Kasumi-1 (cell line): ENCODE measurements around the gene ZNF407.
A peak's percentile ranks its signal among the peaks of the same experiment; 100 is the strongest.
"Not testable (repeated sequence)": the region's sequence is repeated elsewhere in the genome, so short reads cannot be mapped to it uniquely, and the experiment has no call there.

Source experiments
- DNase-seq, 2 experiments: peaks; one replicate each; lab custom pipeline; 2025; lab: John Stamatoyannopoulos, UW

ZNF407 gene

DNA sequence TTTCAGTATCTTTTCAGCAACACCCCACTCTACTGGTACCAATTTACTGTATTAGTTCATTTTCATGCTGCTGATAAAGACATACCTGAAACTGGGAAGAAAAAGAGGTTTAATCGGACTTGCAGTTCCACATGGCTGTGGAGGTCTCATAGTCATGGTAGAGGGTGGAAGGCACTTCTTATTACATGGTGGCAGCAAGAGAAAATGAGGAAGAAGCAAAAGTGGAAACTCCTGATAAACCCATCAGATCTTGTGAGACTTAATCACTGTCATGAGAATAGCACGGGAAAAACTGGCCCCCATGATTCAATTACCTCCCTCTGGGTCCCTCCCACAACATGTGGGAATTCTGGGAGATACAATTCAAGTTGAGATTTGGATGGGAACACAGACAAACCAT, 374.1 kb downstream of the ZNF407 start:
- DNase-seq: not testable (repeated sequence)

DNA sequence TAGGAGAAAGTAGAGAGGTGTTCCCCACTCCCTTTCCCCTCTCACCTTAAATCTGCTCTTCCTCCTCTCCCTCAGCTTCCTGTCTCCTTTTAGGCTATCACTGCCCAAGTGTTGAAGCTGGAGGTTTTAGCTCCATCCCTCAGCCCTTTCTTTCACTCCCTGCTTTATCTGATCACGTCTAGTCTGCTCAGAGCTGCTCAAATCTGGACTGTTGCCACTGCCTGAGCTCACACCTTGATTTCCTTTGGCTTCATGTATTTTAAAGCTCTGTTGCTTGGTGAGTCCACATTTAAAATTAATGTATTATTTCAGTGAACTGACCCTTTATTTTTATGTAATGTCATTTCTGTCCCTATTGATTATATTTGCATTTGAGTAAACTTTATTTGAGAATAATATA, 374.7 kb downstream of the ZNF407 start:
- DNase-seq: no peak

DNA sequence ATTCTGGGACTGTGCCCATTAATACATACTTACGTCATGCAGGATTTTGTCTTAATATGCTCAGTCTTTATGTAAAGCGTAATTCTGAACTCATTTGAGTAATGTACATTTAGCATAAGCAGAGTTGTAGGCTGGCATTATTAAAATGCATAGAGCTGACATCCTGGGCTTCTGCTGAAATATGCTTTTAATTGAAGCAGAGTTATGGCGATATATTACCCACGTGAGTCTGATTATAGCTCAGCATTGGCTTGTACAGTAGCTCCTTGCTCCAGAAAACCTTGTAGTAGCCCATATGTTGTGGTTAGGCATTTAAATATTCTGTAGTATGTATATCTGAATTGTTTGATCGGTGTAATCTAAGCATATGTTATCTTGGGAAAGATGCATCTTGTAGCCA, 377.3 kb downstream of the ZNF407 start:
- no peak for DNase-seq

DNA sequence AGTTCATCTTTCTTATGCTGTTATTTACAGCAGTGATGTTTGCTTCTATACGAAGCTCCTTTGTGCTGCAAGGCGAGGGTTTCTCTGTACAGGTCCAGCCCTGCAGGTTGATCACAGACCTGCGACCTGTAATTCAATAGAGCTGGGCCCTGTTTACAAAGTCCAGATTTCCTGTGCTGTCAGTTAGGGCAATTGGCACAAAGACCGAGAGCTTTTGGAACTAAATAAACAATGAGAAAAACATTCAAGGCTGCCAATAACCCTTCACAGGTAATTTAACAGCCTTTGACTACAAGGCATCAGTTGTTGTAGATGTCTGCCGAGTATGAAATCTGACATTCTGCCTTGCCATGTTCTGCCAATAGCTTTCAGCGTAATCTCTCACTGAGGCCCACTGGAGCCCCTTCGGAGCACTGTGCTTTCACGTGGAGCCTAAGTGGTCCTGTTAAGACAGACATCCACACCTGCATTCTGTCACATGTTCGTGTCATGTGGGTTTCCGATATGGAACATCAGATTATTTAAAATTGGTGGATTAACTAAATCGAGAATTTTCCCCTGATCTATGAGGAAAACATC, 378.8 kb downstream of the ZNF407 start:
- no peak for DNase-seq

DNA sequence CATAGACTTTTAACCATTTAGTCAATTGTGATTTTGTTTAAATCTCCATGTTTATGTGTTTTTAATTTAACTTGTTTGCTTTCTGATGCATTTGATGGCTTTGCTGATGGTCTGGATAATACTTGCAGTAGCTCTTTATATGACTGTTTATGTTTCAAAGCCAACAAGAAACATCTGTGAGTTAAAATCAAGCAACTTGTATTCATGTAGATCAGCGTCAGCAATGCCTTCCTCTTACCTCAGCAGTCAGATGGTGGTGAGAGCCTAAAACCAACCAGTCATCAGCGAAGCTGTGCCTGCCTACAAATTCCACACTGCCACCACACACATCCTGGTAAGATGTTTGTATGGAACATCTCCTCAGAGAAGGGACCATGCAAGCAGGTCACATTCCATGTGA, 379.4 kb downstream of the ZNF407 start:
- no peak for DNase-seq

DNA sequence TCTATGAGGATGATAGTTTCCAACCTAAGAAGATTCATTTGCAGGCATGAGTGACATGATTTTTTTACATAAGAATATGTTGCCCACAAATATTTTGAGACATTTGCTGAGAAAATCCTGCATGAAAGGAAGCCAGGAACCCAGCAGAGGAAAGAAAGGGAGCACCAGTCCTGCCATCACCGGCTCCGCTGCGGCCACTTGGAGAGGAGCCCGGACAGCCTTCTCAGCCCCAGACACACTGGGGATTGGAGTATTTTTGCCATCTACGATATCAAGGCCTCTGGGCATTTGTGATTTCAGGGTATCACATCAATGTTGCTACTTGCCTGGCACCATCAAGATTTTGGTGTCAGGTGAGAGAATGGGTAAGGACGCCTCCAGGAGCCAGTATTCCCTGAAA, 383.0 kb downstream of the ZNF407 start:
- no peak for DNase-seq

DNA sequence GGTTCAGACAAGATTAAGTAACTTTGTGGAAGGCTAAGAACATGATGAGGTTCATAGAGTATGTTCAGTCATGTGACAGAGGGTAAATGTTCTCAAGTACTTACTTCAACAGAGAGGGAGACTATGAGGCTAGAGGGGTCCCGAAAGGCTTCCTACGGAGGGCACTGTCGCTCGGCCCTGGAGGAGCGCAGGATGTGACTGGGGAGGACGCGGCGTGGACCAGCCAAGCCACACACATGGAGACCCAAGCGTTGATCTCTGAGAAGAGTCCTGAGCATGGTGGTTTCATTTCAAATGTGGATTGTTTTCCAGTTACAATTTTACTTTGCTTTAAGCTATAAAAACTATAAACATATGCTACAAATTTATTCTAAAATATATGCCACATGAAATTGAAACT, 383.8 kb downstream of the ZNF407 start:
- DNase-seq: no peak

DNA sequence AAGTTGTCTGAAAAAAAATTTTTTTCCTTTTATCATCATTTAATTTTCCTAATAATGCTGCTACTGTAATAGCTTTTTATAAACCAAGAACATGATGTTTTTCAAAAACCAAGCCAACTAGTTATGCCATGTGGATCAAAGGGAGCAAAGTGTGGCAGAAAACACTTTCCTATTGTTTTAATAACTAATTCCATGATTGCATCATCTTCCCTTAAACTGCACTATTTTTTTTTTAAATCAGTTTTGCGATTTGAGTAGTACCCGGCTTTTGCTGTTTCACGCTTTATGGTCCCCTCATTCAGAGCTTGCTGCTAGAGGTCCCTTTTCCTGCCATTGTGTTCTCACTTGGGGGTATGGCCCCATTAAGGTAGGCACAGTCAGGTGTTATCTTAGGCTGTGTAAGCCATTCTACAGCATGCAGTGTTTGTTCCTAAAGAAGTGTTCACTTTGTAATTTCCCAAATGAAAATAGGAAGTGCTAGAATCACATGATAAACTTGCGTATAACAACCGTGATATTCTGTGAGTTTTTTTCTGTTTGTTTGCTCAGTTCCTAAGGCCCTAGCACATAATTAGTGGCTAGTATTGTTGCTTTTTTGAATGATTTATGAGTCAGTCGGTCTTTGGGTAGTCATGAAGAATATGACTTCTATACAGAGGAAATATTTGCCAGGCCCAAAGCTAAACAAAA, 385.4 kb downstream of the ZNF407 start:
- no peak for DNase-seq

DNA sequence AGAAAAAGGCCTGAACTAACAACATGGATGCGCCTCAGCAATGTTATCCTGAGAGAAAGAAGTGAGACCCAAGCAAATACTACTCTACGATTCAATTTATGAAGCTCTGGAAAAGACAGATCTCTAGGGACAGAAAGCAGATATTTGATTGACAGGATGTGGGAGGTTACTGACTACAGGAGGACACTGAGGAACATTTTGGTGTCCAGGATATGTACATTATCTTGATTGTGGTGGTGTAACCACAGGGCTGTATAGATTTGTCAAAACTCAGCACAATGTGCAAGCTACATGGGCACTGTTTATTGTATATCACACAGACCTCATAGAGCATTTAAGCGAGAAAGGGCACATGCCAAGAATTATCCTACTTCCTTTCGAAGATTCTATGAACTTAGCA, 391.5 kb downstream of the ZNF407 start:
- DNase-seq: no peak

DNA sequence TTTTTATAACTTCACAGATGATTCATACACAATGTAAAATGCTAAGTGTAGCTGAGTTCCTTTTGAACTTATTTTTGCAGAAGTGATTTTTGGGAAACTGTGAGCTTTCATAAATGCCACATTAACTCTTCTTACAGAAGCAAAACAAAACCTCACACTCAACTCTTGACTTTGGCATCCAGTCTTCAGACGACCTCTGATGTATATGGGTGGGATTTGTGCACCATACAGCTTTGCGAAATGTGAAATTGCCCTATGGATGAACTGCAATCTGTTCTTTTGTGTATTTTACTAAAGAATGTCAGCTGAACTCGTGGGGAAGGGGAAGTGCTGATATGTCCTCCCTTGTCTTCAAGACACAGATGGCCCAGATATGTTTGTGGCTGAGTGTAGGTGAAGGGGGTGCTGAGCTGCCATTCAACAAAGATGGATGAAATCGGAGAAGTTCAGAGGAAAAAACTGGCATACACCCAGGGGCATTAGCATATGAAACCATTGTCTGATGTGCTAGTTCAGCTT, 393.0 kb downstream of the ZNF407 start:
- peak; percentile 64 to 74 for DNase-seq

DNA sequence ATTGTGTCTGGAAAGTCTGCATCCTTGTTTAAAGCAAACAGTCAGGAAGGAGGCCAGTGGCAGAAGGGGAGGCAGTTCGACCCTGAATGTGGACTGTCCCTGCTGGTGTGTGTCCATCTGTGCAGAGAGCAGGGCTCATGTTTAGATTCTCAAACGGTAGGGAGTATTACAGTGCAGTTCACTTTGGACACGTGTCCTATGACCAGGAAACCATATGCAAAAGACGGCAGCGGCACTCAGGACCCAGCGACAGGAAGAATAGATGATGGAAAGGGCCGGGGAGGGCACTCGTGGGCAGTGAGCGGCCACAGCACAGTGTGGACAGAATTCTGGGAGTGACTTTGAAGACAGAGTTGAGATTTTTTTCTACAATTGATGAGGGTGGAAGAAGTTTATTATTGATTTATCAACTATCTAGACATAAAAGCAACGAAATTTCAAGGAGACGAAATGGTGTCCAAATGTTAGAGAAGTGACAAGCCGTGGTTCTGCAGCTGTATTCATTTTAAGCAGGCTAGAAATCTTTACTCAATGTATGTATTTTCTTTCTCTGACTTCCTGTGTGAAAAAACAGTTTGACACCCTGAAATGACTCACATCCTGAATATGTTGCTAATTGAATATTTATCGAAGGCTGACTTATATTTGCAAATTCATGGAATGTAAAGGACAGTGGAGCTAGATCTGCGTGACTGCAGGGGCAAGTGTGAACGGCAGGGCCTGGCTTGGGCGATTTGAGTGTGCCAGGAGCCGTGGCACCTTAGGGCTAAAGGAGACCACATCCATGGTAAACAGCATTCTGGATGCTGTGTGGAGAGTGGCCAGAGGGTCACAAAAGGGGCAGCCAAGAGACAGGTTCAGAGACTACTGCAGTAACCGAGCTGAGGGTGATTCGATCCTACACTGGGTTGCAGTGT, 397.1 kb downstream of the ZNF407 start:
- peak; percentile 35 to 44 for DNase-seq

DNA sequence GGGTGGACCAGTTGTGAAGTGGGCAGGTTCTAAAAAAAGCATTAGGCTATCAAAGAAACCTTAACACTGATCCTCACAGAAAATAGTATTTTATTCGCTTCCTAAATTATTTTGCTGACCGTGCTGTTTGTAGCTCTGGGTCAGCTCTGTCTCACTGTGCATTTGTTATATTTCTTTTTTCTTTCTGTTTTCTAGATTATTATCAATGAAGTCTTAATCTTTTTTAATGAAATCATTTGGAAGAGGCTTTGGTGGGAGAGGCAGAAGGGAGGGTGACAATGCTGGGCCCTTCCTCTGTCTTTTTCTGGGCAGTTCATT, 397.7 kb downstream of the ZNF407 start:
- DNase-seq: no peak

DNA sequence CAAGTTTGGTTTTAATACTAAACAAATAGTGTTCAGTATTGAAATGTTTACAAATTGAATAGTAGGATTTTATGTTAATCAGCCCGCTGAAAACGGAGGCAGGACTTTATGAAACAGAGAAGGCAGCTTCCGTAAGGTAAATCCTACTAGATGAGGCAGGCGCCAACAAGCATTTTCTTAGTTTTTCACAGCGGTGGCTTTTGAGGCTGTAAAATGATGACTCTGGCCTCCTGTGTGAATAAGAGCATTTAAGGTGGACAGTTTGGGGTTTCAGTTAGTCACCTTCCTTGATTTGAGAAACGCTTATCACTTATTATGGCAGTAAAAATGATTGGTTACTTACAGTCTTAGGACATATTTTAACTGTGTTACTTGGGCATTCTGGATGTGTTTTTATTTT, 398.4 kb downstream of the ZNF407 start:
- DNase-seq: no peak

DNA sequence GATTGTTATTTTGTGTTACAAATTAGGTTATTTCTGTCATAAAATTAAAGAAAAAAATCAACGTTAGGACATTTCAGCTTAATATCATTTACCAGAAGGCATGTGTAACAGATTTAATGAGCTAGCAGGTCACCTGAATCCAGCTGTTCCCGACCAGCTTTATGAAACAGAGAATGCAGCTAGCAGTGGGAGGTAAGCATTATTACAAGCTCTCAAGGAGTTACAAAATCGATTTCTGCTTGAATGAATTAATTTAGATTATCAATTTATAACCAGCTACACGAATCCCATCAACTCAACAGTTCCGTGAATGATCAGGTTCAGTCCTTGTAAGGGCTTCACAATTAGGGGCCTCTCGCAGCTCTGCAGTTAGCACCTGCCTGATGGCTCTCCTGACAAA, 399.3 kb downstream of the ZNF407 start:
- no peak for DNase-seq

DNA sequence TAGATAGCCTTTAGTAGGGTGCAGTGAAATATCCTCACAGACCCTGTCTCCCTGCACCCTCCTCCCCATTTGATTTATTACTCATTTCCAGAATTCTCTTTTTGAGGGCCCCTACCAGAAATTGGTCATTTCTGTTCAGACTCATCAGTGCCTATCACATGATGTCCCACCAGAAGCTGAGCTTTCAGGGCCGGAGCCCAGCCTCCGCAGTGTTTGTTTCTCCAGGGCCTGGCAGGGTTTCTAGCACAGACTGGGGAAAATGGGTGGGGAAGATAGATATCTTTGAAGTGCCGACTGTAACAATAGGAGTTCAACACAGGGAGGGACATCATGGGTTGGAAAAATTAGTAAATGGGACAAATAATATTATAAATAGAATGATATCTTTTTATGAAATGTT, 403.2 kb downstream of the ZNF407 start:
- no peak for DNase-seq

DNA sequence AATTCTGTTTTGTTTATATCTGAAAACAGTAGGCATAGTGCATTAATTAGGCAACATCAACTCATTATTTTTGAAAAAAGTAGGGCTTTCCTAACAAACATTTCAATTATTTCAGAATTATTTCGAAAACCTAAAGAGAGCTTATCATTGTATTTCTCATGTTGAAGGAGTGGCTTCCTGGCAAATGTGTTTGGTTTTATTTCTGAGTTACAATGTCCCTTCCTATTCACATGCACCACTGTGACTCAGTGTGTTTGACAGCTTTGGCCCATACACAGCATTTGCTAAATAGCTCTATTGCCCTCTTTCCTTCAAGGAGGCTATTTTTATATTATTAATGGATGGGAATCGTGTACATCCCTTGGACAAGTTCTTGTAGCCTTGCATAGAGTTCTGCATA, 405.4 kb downstream of the ZNF407 start:
- no peak for DNase-seq

DNA sequence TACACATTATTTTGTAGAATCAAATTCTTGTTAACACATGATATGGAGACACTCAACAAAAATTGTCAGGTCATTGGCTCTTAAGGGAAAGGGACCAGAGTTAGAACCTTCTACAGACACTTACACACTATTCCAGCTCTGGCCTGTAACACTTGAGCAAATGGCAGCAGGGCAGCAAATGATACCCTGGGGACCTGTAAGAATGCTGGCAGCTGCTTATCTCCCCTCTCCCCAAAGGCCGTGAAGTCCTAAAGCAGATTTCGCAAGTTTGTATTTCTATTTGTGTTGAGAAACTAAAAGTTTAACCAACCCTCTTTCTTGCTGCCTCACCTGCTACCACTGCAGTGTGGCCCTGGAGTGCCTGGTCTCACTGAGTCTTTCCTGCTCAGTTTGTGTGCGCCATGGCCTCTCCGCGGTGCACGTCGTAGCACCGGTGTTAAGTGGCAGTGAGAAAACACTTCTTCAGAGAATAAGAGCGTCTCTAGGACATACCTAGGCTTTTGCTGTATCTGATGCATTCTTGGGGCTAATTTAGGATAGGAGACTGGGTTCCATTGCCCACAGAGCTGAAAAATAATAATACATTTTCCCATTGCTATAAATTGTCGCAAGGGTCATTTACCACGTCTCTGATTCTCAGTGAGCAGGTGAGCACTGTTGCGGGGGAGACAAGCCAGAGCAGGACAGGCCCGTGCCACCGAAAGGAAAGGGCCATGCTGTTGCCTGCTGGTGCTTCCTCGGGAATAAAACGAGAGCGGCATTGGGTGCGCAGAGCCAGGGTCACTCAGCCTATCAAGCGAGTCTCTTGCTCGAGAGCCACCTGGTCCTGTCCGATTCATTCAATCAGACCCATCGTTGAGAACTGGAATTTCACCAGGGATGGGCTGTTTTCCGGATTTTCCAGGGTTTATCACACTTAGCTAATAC, 406.4 kb downstream of the ZNF407 start:
- DNase-seq: no peak

DNA sequence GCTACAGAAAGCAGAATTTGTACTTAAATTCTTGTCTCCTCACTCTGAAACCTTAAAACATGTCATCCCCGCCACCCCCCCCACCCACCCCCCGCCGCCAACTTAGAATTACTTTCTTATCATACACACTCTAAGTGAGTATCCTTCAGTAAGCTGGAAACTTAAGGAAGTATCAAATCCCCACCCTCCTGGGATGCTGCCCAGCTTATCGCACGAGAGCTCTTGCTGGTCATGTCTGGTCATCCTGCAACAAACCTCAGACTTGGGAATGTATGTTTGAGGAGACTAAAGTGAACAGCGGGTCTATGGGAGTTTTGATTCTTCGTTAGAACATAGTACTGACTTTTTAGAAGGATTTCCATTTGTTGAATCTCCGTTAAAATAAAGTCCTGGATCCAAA, 408.0 kb downstream of the ZNF407 start:
- no peak for DNase-seq

DNA sequence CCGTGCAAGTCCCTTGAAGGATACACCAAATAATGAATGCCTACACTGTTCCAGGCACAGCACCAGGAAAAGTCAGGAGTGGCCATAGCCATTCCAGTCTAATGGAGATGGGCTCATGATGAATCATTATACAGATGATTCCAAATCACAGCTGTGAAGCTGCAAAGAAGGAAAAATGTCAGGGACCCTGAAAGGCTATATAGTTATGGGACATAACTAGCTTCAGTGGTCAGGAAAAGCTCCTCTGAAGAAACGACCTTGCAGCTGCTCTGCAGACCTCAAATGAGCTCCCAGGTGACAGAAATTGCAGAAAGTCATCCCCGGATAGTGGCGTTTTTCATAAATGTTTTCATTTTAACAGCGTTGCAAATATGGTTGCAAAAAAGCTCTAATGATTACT, 410.5 kb downstream of the ZNF407 start:
- no peak for DNase-seq

DNA sequence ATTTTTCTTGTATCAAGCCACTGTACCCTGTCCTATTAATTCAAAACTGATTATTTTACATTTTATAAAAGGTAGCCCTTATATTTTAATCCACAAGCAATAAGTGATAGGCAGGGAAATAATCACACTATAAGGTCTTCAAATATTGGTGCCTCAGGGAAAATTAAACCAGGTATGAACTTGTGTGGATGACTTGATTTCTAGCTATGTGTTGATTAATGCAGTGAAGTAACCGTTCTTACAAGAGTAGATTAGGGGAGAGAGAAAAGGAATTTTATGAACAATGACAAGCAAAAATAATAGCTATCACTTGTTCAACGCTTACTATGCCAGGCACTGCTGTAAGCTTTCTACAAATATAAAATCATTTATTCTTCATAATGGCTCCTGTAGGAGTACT, 411.6 kb downstream of the ZNF407 start:
- DNase-seq: no peak

DNA sequence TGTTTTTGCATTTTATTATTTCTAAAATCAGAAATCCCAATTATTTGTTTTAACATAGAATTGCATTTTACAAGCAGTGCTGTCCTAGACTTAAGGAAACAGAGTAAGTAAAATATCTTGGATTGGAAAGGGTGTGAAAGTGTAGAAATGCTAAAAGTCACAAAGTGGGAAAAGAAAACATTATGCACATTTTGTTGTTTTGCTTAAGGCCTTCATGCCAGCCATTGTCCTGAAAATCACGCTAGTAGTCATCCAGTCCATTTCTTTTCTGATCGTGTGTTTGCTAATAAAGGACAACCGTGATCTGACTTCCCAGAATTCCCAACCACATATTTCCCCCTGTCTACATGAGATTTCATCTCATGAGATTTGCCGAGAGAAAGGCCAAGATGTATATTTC, 412.2 kb downstream of the ZNF407 start:
- DNase-seq: no peak

DNA sequence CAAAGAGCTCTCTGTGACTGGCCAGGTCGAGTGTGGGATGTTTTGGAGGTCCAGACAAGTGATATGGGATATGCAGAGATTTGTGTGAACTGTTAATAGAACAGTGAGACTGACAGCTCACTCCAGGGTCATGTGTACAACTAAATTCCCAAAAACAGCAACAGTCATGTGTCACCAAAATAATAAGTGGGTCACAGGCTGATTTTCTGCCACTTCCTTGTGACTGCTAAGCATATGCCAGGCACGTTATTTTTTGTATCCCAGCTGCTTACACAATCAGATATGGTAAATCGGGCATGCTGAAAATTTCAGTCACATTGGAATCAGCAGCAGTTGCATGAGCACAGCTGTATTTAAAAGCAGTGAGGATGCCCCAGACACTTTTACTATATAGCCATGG, 412.6 kb downstream of the ZNF407 start:
- DNase-seq: no peak
